Memory B cell (primary cell): ENCODE data around the gene NUMBL.

Experiments
- ATAC-seq: fragments of 150-1000 bp; cut with Tn5 transposase; 2 replicates; pipeline ENCODE4 v1.10.0; 2021; ENCODE audit warnings: low read depth, mild to moderate bottlenecking, moderate library complexity
- DNase-seq, 2 donors: peaks; one replicate each; pipeline ENCODE4 v3.0.0; 2022; ENCODE audit warnings: low spot score in 2 of 2
- H3K27ac Mint-ChIP-seq: one replicate; pipeline ENCODE4 v1.8.0; 2022; ENCODE audit warnings: mild to moderate bottlenecking, moderate library complexity, mixed read lengths
- H3K27me3 Mint-ChIP-seq: one replicate; pipeline ENCODE4 v1.8.0; 2022; ENCODE audit warnings: mixed read lengths
- H3K36me3 Mint-ChIP-seq: one replicate; pipeline ENCODE4 v1.8.0; 2022; ENCODE audit warnings: mild to moderate bottlenecking, mixed read lengths
- H3K4me1 Mint-ChIP-seq: one replicate; pipeline ENCODE4 v1.8.0; 2022; ENCODE audit warnings: mixed read lengths
- H3K4me3 Mint-ChIP-seq: one replicate; pipeline ENCODE4 v1.8.0; 2022; ENCODE audit warnings: mild to moderate bottlenecking, moderate library complexity, mixed read lengths
- H3K9me3 Mint-ChIP-seq: one replicate; pipeline ENCODE4 v1.8.0; 2022; ENCODE audit warnings: mixed read lengths

NUMBL gene

DNA sequence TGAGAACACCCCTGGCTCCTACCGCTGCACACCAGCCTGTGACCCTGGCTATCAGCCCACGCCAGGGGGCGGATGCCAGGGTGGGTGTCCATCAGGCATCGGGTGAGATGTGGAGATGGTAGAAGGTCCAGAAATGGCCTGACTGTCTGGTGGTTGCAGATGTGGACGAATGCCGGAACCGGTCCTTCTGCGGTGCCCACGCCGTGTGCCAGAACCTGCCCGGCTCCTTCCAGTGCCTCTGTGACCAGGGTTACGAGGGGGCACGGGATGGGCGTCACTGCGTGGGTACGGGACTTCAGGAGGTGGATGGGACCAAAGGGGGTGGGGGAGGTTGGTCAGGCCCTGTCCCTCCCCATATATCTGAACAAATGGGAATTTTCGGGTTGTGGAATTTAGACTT, 73.5 kb downstream of the NUMBL start:
- no peak overlapping the region for H3K4me3 Mint-ChIP-seq
- no peak for DNase-seq
- H3K36me3 Mint-ChIP-seq: peaks cover 16% of the 10 kb centered on the region
- no peak overlapping the region for H3K27ac Mint-ChIP-seq
- peaks cover 21% of the 10 kb centered on the region for H3K4me1 Mint-ChIP-seq
- no peaks in the 10 kb centered on the region for H3K9me3 Mint-ChIP-seq
- H3K27me3 Mint-ChIP-seq: no peaks in the 10 kb centered on the region
- no peak for ATAC-seq

GRCh38 chr19:40616178-40616577, 74.3 kb downstream of the NUMBL start:
- Mint-ChIP-seq H3K4me3 (no peak overlapping the region), H3K36me3 (peaks cover 11% of the 10 kb centered on the region), H3K27ac (no peak overlapping the region), H3K9me3 (no peaks in the 10 kb centered on the region), H3K27me3 (no peaks in the 10 kb centered on the region), H3K4me1 (peaks cover 22% of the 10 kb centered on the region)
- no peak for ATAC-seq
- no peak for DNase-seq
